HepG2 (cell line): Measurements from ENCODE around the gene SMIM13. TPM values are rescaled to one million over a fixed set of nuclear protein-coding genes. Genes with fewer than 3 reads are reported as not detected.

Experiments
- ASH2L ChIP-seq: fragments of 300-600, 200-600 bp; sonication (generic); IDR thresholded peaks from 2 replicates; pipeline ENCODE4 v1.7.0; 2017; ENCODE audit warnings: low read depth, mild to moderate bottlenecking, moderate library complexity, mixed read lengths, low read length; ENCODE audit not compliant: insufficient read length
- BHLHE40 ChIP-seq: IDR thresholded peaks from 2 replicates; pipeline ENCODE4 v1.6.1; 2011; ENCODE audit warnings: low read length, improper control_type of control experiment
- CREM ChIP-seq, 2 experiments: sonication (generic) in 1 of 2; formaldehyde crosslinking in 1 of 2; IDR thresholded peaks; 2 replicates each; pipeline versions ENCODE4 v1.4.0 to v1.6.1; 2016 to 2020; ENCODE audit warnings: antibody characterized with exemption in 1 of 2, mild to moderate bottlenecking in 1 of 2, missing genetic modification reagents in 1 of 2
- ELF4 ChIP-seq: sonication (generic); formaldehyde crosslinking; IDR thresholded peaks from 2 replicates; pipeline ENCODE4 v1.5.0; 2020; ENCODE audit warnings: missing genetic modification reagents, mild to moderate bottlenecking, moderate library complexity, borderline replicate concordance
- GATAD1 ChIP-seq: IDR thresholded peaks from 2 replicates; pipeline ENCODE4 v1.6.1; 2016; ENCODE audit warnings: missing genetic modification reagents, missing compliant biosample characterization
- GTF2F1 ChIP-seq: fragments of 150-350 bp; IDR thresholded peaks from 2 replicates; pipeline ENCODE4 v1.6.1; 2014; ENCODE audit warnings: low read length
- HCFC1 ChIP-seq: fragments of 150-350 bp; IDR thresholded peaks from 2 replicates; pipeline ENCODE4 v1.6.1; 2014; ENCODE audit warnings: low read depth, low read length
- HNRNPH1 ChIP-seq: fragments of 200-400 bp; formaldehyde crosslinking; optimal IDR thresholded peaks from 2 replicates; pipeline ENCODE3; 2017; ENCODE audit warnings: mild to moderate bottlenecking, low read depth, low read length
- IKZF5 ChIP-seq: IDR thresholded peaks from 2 replicates; pipeline ENCODE4 v1.6.1; 2018; ENCODE audit warnings: missing genetic modification reagents, mild to moderate bottlenecking, missing compliant biosample characterization
- MLLT10 ChIP-seq: sonication (generic); formaldehyde crosslinking; IDR thresholded peaks from 2 replicates; pipeline ENCODE4 v1.4.0; 2020; ENCODE audit warnings: missing genetic modification reagents
- MXI1 ChIP-seq: IDR thresholded peaks from 3 replicates; pipeline ENCODE4 v1.6.1; 2012; ENCODE audit warnings: low read depth, low read length, inconsistent platforms, borderline replicate concordance
- PHF20 ChIP-seq: sonication (generic); formaldehyde crosslinking; IDR thresholded peaks from 2 replicates; pipeline ENCODE4 v1.5.0; 2020; ENCODE audit warnings: mild to moderate bottlenecking, missing genetic modification reagents
- RBM39 ChIP-seq: fragments of 200-400 bp; formaldehyde crosslinking; IDR thresholded peaks from one replicate; pipeline ENCODE4 v1.6.1; 2018; ENCODE audit warnings: antibody characterized with exemption, mild to moderate bottlenecking, low read depth, low read length; ENCODE audit not compliant: poor library complexity, severe bottlenecking
- TAF1 ChIP-seq: sonication (generic); formaldehyde crosslinking; IDR thresholded peaks from 2 replicates; pipeline ENCODE4 v1.4.0; 2020; ENCODE audit warnings: missing genetic modification reagents
- YEATS4 ChIP-seq: sonication (generic); formaldehyde crosslinking; IDR thresholded peaks from 2 replicates; pipeline ENCODE4 v1.4.0; 2020; ENCODE audit warnings: missing genetic modification reagents, borderline replicate concordance
- ZC3H4 ChIP-seq: sonication (generic); formaldehyde crosslinking; IDR thresholded peaks from 2 replicates; pipeline ENCODE4 v1.4.0; 2020; ENCODE audit warnings: missing genetic modification reagents, borderline replicate concordance
- ZNF572 ChIP-seq: sonication (generic); formaldehyde crosslinking; IDR thresholded peaks from 2 replicates; pipeline ENCODE4 v1.5.1; 2020; ENCODE audit warnings: mild to moderate bottlenecking, missing genetic modification reagents
- ZNF691 ChIP-seq: sonication (generic); formaldehyde crosslinking; IDR thresholded peaks from 2 replicates; pipeline ENCODE4 v1.4.0; 2020; ENCODE audit warnings: missing genetic modification reagents, low read depth, mild to moderate bottlenecking, borderline replicate concordance
- polyA plus RNA-seq, 8 experiments: library from polyadenylated mRNA; depleted of rRNA in 3 of 8; stranded (reverse) in 7 of 8; unstranded in 1 of 8; fragments of >200 nt; fragmentation: Illumina TruSeq in 4 of 8; extraction: Trizol in 4 of 8; gene quantifications; 2 replicates each; pipeline versions ENCODE4 v1.2.1 to v1.2.3, GENCODE V29; 2011 to 2016; ENCODE audit warnings: low read depth in 4 of 8, missing spikeins in 1 of 8, mixed read lengths in 1 of 8; ENCODE audit not compliant: insufficient read depth in 1 of 8
- total RNA-seq, 5 experiments: library from RNA; depleted of rRNA; stranded (reverse); fragments of >200 nt; fragmentation: Illumina TruSeq; extraction: Trizol; gene quantifications; 2 replicates each; pipeline ENCODE4 v1.2.3, GENCODE V29; 2016; ENCODE audit warnings: low read depth in 1 of 5
- TF ChIP-seq, protein P1 (sequence below): sonication (generic); formaldehyde crosslinking; IDR thresholded peaks from 2 replicates; pipeline ENCODE4 v1.5.0; 2020; ENCODE audit warnings: mild to moderate bottlenecking, missing genetic modification reagents
- TF ChIP-seq, protein P2 (sequence below), 2 experiments: sonication (generic) in 1 of 2; formaldehyde crosslinking in 1 of 2; IDR thresholded peaks; 2 replicates each; pipeline versions ENCODE4 v1.5.1 to v1.6.1; 2011 to 2020; ENCODE audit warnings: borderline replicate concordance in 1 of 2, low read depth in 1 of 2, low read length in 1 of 2, mild to moderate bottlenecking in 1 of 2, missing genetic modification reagents in 1 of 2, moderate library complexity in 1 of 2
- TF ChIP-seq, protein P3 (sequence below): sonication (generic); formaldehyde crosslinking; IDR thresholded peaks from 2 replicates; pipeline ENCODE4 v1.5.0; 2020; ENCODE audit warnings: missing genetic modification reagents

SMIM13 gene
- total and polyA plus RNA-seq, 2 of the 13 experiments (the other 11 are each of a cell fraction or from before 2014, with no cell fraction given) = 2.7 to 10.2 TPM

DNA sequence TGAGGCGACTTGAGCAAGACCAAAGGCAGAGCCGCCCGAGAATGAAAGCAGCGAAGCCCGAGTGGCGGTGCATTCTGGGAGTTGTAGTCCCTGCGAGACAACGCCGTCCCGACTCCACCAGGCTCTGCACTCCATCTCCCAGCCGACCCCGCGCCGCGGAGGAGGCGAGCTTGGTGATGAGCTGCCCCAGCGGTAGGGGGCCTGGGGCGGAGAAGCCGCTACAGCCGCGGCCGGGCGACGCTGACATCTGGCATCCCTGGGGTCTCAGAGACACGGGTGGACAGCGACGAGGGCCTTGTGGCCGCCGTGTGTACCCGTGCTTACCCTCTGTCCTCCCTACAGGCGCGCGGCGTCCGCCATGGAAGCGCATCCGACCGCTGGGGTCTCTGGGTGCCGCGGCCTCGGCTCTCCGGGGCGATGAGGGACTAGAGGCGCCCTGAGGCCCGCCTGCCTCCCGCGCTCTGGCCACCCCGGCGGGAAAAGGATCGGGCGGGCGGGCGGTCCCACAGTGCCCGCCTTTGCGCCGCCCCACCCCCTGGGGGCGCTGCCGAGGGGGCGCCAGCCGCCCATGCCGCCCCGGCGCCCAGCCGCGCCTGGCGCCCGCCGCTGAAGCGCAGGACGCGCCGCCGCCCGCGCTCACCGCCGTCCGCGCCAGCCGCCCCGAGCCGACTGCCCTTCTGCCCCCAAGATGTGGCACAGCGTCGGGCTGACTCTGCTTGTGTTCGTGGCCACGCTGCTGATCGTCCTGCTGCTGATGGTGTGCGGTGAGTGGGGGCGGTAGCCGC, at the start of gene SMIM13 (continued):
- TF ChIP-seq ZC3H4 (CRISPR knock-in tag) (no peak), TAF1 (CRISPR knock-in tag) (peak; percentile 75), MXI1 (peak; percentile 70; the same call in 1 of the 3 replicates), ELF4 (no peak), ZNF572 (CRISPR knock-in tag) (no peak; the same call in 1 of the 2 replicates), ASH2L (peak; percentile 87), HCFC1 (peak; percentile 96), RBM39 (peak; percentile 72), PHF20 (CRISPR knock-in tag) (peak; percentile 72), CREM (IDR thresholded peaks at IDR 0.05) (peak; percentile 88), CREM (CRISPR knock-in tag; IDR thresholded peaks at IDR 0.05) (no peak), BHLHE40 (0 out of 2 replicates have a peak, but pooled peaks have one; percentile 23), ZNF691 (peak; percentile 59), YEATS4 (peak; percentile 91), GTF2F1 (no peak), HNRNPH1 (no peak), GATAD1 (CRISPR knock-in tag) (peak; percentile 81), IKZF5 (CRISPR knock-in tag) (peak; percentile 88), MLLT10 (CRISPR knock-in tag) (no peak)
- TF ChIP-seq, protein P1, sequence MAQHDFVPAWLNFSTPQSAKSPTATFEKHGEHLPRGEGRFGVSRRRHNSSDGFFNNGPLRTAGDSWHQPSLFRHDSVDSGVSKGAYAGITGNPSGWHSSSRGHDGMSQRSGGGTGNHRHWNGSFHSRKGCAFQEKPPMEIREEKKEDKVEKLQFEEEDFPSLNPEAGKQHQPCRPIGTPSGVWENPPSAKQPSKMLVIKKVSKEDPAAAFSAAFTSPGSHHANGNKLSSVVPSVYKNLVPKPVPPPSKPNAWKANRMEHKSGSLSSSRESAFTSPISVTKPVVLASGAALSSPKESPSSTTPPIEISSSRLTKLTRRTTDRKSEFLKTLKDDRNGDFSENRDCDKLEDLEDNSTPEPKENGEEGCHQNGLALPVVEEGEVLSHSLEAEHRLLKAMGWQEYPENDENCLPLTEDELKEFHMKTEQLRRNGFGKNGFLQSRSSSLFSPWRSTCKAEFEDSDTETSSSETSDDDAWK (CRISPR knock-in tag) = no peak
- TF ChIP-seq, protein P2, sequence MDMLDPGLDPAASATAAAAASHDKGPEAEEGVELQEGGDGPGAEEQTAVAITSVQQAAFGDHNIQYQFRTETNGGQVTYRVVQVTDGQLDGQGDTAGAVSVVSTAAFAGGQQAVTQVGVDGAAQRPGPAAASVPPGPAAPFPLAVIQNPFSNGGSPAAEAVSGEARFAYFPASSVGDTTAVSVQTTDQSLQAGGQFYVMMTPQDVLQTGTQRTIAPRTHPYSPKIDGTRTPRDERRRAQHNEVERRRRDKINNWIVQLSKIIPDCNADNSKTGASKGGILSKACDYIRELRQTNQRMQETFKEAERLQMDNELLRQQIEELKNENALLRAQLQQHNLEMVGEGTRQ (IDR thresholded peaks at IDR 0.05; ENCODE audit: low read depth, low read length) = no peak
- TF ChIP-seq, protein P2 (CRISPR knock-in tag; IDR thresholded peaks at IDR 0.05; ENCODE audit: borderline replicate concordance) = no peak
- TF ChIP-seq, protein P3, sequence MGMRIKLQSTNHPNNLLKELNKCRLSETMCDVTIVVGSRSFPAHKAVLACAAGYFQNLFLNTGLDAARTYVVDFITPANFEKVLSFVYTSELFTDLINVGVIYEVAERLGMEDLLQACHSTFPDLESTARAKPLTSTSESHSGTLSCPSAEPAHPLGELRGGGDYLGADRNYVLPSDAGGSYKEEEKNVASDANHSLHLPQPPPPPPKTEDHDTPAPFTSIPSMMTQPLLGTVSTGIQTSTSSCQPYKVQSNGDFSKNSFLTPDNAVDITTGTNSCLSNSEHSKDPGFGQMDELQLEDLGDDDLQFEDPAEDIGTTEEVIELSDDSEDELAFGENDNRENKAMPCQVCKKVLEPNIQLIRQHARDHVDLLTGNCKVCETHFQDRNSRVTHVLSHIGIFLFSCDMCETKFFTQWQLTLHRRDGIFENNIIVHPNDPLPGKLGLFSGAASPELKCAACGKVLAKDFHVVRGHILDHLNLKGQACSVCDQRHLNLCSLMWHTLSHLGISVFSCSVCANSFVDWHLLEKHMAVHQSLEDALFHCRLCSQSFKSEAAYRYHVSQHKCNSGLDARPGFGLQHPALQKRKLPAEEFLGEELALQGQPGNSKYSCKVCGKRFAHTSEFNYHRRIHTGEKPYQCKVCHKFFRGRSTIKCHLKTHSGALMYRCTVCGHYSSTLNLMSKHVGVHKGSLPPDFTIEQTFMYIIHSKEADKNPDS (CRISPR knock-in tag) = peak; percentile 90
